ENCODE results near the gene DEFB118. TPM values are rescaled to one million over a fixed set of nuclear protein-coding genes. Genes with fewer than 3 reads are reported as not detected.

Gene DEFB118
- total and polyA plus RNA-seq, 2 experiments from 2014 or later = not detected

DNA sequence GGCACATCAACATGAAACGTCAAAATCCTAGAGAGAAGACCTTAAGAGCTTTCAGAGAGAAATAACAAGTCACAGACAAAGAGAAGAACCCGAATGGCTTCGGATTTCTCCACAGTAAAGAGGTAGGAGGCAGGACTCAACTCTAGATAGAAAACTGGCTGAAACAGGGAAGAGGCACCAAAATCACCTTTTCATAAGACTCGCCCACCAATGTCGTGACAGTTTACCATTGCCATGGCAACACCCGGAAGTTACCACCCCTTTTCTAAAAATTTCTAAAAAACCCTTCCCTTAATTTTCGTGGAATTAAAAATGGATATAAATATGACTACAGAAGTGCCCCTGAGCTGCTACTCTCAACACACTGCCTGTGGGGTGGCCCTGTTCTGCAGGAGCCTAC is 49.9 kb downstream of the DEFB118 start:
- 77% methylated on average over 7 of the region's 7 CpGs for WGBS (ENCODE audit: low lambda C conversion rate, missing lambda C conversion rate)
- no peak for DNase-seq (ENCODE audit: low spot score)
- Histone ChIP-seq H3K9me3 (ENCODE audit: low read depth) (no peaks in the 10 kb centered on the region), H3K27me3 (no peaks in the 10 kb centered on the region), H3K9me2 (replicated peaks; ENCODE audit: insufficient read depth) (no peaks in the 10 kb centered on the region), H3K36me3 (replicated peaks; ENCODE audit: insufficient read depth, low read depth) (no peaks in the 10 kb centered on the region), H3K4me2 (no peak overlapping the region), H3K4me1 (ENCODE audit: insufficient read depth) (no peaks in the 10 kb centered on the region), H3K27ac (no peak overlapping the region), H4K20me1 (ENCODE audit: insufficient read depth, poor library complexity, severe bottlenecking) (no peaks in the 10 kb centered on the region), H3K4me3 (no peak overlapping the region), H2AFZ (no peak overlapping the region), H3K79me2 (no peaks in the 10 kb centered on the region)
- TF ChIP-seq, protein P1, sequence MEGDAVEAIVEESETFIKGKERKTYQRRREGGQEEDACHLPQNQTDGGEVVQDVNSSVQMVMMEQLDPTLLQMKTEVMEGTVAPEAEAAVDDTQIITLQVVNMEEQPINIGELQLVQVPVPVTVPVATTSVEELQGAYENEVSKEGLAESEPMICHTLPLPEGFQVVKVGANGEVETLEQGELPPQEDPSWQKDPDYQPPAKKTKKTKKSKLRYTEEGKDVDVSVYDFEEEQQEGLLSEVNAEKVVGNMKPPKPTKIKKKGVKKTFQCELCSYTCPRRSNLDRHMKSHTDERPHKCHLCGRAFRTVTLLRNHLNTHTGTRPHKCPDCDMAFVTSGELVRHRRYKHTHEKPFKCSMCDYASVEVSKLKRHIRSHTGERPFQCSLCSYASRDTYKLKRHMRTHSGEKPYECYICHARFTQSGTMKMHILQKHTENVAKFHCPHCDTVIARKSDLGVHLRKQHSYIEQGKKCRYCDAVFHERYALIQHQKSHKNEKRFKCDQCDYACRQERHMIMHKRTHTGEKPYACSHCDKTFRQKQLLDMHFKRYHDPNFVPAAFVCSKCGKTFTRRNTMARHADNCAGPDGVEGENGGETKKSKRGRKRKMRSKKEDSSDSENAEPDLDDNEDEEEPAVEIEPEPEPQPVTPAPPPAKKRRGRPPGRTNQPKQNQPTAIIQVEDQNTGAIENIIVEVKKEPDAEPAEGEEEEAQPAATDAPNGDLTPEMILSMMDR (IDR thresholded peaks at IDR 0.05; ENCODE audit: poor library complexity) = no peak
- TF ChIP-seq EZH2 (IDR thresholded peaks at IDR 0.05; ENCODE audit: borderline replicate concordance) (no peak), EZH2phosphoT487 (IDR thresholded peaks at IDR 0.05; ENCODE audit: low read depth, severe bottlenecking, unreplicated experiment) (no peak)

Small RNA genes within 50 kb of the gene (small RNA-seq; reads per million reads assigned to genes)
- not detected for gene DEFB117
- not detected for gene RF00561
- not detected for gene RNA5SP480

Other genes starting within 250 kb of the DEFB118 start
- gene DEFB115, start 110.9 kb upstream of the DEFB118 start, total RNA-seq = not detected in 2 replicates
- not detected in 2 replicates for gene DEFB115, start 110.9 kb upstream of the DEFB118 start, polyA plus RNA-seq
- not detected in 2 replicates for gene DEFB116, start 60.0 kb upstream of the DEFB118 start, total RNA-seq
- not detected in 2 replicates for gene DEFB116, start 60.0 kb upstream of the DEFB118 start, polyA plus RNA-seq
- not detected in 2 replicates for gene DEFB119, start 22.0 kb downstream of the DEFB118 start, total RNA-seq
- not detected in 2 replicates for gene DEFB119, start 22.0 kb downstream of the DEFB118 start, polyA plus RNA-seq
- not detected in 2 replicates for gene DEFB121, start 37.6 kb downstream of the DEFB118 start, total RNA-seq
- not detected in 2 replicates for gene DEFB121, start 37.6 kb downstream of the DEFB118 start, polyA plus RNA-seq
- not detected in 2 replicates for gene DEFB123, start 72.0 kb downstream of the DEFB118 start, total RNA-seq
- gene DEFB123, start 72.0 kb downstream of the DEFB118 start, polyA plus RNA-seq = not detected in 2 replicates
- not detected in 2 replicates for gene DEFB124, start 106.5 kb downstream of the DEFB118 start, total RNA-seq
- not detected in 2 replicates for gene DEFB124, start 106.5 kb downstream of the DEFB118 start, polyA plus RNA-seq
- gene REM1, start 106.7 kb downstream of the DEFB118 start, total RNA-seq = 0.08 TPM in 1 of 2 replicates, not detected in the other
- gene REM1, start 106.7 kb downstream of the DEFB118 start, polyA plus RNA-seq = 1.1 TPM in 1 of 2 replicates, not detected in the other
- 219 and 228 TPM in 2 replicates for gene HM13, start 145.8 kb downstream of the DEFB118 start, total RNA-seq
- 460 and 461 TPM in 2 replicates for gene HM13, start 145.8 kb downstream of the DEFB118 start, polyA plus RNA-seq
- gene ID1, start 236.7 kb downstream of the DEFB118 start, total RNA-seq = 616 and 651 TPM in 2 replicates
- gene ID1, start 236.7 kb downstream of the DEFB118 start, polyA plus RNA-seq = 310 and 388 TPM in 2 replicates

Measured in hepatocyte (in vitro differentiated cells).